ENCODE results near the gene LEMD2.

DNA sequence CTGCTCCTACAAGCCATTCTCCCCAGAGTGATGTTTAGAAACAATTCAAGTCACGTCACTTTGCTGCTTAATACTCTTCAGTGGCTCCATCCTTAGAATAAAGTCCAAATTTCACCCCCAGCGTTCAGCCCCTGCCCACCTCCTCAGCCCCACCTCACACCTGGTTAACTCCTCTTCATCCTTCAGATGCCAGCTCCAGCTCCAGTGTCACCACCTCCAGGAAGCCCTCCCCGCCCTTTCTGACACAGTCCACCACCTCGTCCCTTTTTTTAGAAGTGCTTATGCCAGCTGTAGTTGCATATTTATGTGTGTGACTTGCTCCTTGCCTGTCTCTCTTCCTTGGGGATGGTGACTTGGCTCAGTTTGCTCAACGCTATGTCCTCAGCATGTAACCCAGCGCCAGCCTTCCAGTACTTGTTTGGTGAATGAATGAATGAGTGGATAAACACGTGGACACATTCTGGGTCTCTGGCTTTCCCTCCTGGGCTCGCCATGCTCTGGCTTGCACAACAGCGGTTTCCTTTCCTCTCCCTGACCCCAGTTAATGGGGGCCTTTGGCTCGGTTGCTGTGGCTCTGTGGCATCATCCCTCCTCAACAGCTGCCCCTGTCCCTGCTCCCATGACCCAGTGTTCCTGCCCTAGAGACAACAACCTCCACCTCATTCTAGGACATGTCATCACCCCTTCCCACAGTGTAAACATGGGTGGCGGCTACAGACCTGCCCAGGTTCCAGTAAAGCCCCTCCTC is 38.5 kb downstream of the LEMD2 start:
- TF ChIP-seq, protein P1, sequence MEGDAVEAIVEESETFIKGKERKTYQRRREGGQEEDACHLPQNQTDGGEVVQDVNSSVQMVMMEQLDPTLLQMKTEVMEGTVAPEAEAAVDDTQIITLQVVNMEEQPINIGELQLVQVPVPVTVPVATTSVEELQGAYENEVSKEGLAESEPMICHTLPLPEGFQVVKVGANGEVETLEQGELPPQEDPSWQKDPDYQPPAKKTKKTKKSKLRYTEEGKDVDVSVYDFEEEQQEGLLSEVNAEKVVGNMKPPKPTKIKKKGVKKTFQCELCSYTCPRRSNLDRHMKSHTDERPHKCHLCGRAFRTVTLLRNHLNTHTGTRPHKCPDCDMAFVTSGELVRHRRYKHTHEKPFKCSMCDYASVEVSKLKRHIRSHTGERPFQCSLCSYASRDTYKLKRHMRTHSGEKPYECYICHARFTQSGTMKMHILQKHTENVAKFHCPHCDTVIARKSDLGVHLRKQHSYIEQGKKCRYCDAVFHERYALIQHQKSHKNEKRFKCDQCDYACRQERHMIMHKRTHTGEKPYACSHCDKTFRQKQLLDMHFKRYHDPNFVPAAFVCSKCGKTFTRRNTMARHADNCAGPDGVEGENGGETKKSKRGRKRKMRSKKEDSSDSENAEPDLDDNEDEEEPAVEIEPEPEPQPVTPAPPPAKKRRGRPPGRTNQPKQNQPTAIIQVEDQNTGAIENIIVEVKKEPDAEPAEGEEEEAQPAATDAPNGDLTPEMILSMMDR (conservative IDR thresholded peaks at IDR 0.05; ENCODE audit: low read depth, low read length): no peak
- TF ChIP-seq EZH2 (IDR thresholded peaks at IDR 0.05; ENCODE audit: borderline replicate concordance, low read depth, low read length, poor library complexity, severe bottlenecking): no peak
